PC-3 (cell line): Measurements from ENCODE around the gene PPP1R1C. TPM values are rescaled to one million over a fixed set of nuclear protein-coding genes. Genes with fewer than 3 reads are reported as not detected.

Source experiments
- ATAC-seq: fragments of 200-7000 bp; cut with Tn5 transposase; 2 replicates; pipeline ENCODE4 v1.9.1; 2020; ENCODE audit warnings: mild to moderate bottlenecking, moderate library complexity
- BruUV-seq: library from RNA; stranded (reverse); fragments of 400-500 nt; replicated peaks from 2 replicates; lab custom pipeline; 2021; lab: Mats Ljungman, UMichigan
- CTCF ChIA-PET: fragments of 300-600 bp; sonication (Branson Sonifier 250); formaldehyde crosslinking; loops from one replicate; lab custom pipeline; 2022; ENCODE audit warnings: antibody characterized with exemption; lab: Charles Lee
- POLR2A ChIA-PET: fragments of 300-600 bp; sonication (Branson Sonifier 250); formaldehyde crosslinking; loops from one replicate; lab custom pipeline; 2022; ENCODE audit warnings: antibody characterized with exemption; ENCODE audit not compliant: unreplicated experiment; lab: Charles Lee
- DNase-seq: peaks from one replicate; pipeline ENCODE4 v3.0.0-alpha.2; 2015
- H2AFZ ChIP-seq: fragments of 300-600 bp; sonication (generic); 2 replicates; pipeline ENCODE4 v1.6.0; 2016; ENCODE audit warnings: antibody characterized with exemption, low read length
- H3F3A ChIP-seq: fragments of 300-600 bp; sonication (generic); one replicate; pipeline ENCODE4 v1.6.0; 2017; ENCODE audit warnings: antibody characterized with exemption, low read length, control low read depth, mild to moderate bottlenecking; ENCODE audit not compliant: unreplicated experiment
- H3K27ac ChIP-seq: fragments of 300-600 bp; sonication (generic); 2 replicates; pipeline ENCODE4 v1.5.1; 2016; ENCODE audit warnings: mild to moderate bottlenecking, low read length
- H3K27me3 ChIP-seq: fragments of 300-600 bp; sonication (generic); 2 replicates; pipeline ENCODE4 v1.6.1; 2016; ENCODE audit warnings: low read length, mixed read lengths
- H3K36me3 ChIP-seq: fragments of 300-600 bp; sonication (generic); 2 replicates; pipeline ENCODE4 v1.6.1; 2016; ENCODE audit warnings: low read depth, mixed run types, low read length, mixed read lengths
- H3K4me1 ChIP-seq: fragments of 300-600 bp; sonication (generic); 2 replicates; pipeline ENCODE4 v1.5.1; 2016; ENCODE audit warnings: low read length; ENCODE audit not compliant: insufficient read depth
- H3K4me2 ChIP-seq: fragments of 300-600 bp; sonication (generic); 2 replicates; pipeline ENCODE4 v1.6.0; 2016; ENCODE audit warnings: low read length
- H3K4me3 ChIP-seq: fragments of 300-600 bp; sonication (generic); 2 replicates; pipeline ENCODE4 v1.5.1; 2016; ENCODE audit warnings: mild to moderate bottlenecking, low read length, mixed read lengths
- H3K79me2 ChIP-seq: fragments of 300-600 bp; sonication (generic); 2 replicates; pipeline ENCODE4 v1.6.1; 2017; ENCODE audit warnings: low read length, mixed read lengths
- H3K9ac ChIP-seq: fragments of 300-600 bp; sonication (generic); 2 replicates; pipeline ENCODE4 v1.6.0; 2016; ENCODE audit warnings: mild to moderate bottlenecking, low read length
- H3K9me2 ChIP-seq: fragments of 300-600 bp; sonication (generic); replicated peaks from 2 replicates; pipeline ENCODE4 v1.6.1; 2016; ENCODE audit warnings: mixed run types, low read length, mixed read lengths
- H3K9me3 ChIP-seq: fragments of 300-600 bp; sonication (generic); 2 replicates; pipeline ENCODE4 v1.6.1; 2016; ENCODE audit warnings: low read length, mixed read lengths
- H4K20me1 ChIP-seq: fragments of 300-600 bp; sonication (generic); 2 replicates; pipeline ENCODE4 v1.6.1; 2016; ENCODE audit warnings: low read length, mixed read lengths
- CTCF ChIP-seq: fragments of 300-600 bp; sonication (generic); conservative IDR thresholded peaks from 2 replicates; pipeline ENCODE4 v1.5.1; 2017; ENCODE audit warnings: antibody characterized with exemption, low read depth, mild to moderate bottlenecking, low read length
- EZH2 ChIP-seq: fragments of 300-600 bp; sonication (generic); IDR thresholded peaks from one replicate; pipeline ENCODE4 v1.6.1; 2017; ENCODE audit warnings: antibody characterized with exemption, mild to moderate bottlenecking, low read length; ENCODE audit not compliant: unreplicated experiment
- EZH2phosphoT487 ChIP-seq: fragments of 300-600 bp; sonication (generic); IDR thresholded peaks from 2 replicates; pipeline ENCODE4 v1.6.1; 2018; ENCODE audit warnings: mild to moderate bottlenecking, antibody characterized with exemption, low read length, borderline replicate concordance
- intact Hi-C: fragments of 100-400 bp; cut with micrococcal nuclease; formaldehyde crosslinking; loops from 2 replicates; pipeline ENCODE4 v1.9.0; 2023
- total RNA-seq: library from RNA; depleted of rRNA; stranded (reverse); fragments of >200 nt; gene quantifications from 2 replicates; pipeline ENCODE4 v1.2.3, GENCODE V29; 2014

Gene PPP1R1C
- total RNA-seq, 1 experiment from 2014 or later = 1.4 TPM

DNA sequence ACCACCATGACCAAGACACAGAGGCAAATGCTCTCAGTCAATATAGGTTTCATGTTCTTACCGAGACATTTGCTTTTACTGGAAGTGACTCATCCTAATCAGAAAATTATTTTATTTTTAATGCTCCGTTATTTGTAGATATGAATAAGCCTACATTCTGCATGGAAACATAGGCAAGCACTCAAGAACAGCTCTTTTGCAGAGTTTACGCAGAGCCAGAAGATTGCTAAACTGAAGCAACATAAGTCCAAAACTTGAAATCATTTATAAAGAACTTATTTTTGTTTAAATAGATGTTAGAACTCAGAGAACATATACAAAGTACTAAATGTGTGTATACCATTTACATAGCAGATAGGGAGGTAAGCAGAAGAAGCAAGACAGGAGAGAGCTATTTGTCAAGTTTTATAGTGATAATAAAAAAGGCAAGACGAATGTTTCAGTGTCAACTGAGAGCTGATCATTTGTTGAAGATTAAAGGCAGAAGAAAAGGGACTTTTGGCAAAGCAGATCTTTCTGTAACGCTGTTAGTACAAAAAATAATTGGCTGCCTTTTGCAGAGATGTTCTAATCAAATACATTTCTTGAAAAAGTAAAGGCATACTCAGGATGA lies 12.4 kb upstream of the PPP1R1C start:
- Histone ChIP-seq H3K9me3 (no peaks in the 10 kb centered on the region), H2AFZ (no peak overlapping the region), H3K4me1 (peaks cover 12% of the 10 kb centered on the region; the same call in 1 of the 2 replicates), H3K4me3 (no peak overlapping the region), H3K27ac (no peak overlapping the region), H4K20me1 (no peaks in the 10 kb centered on the region), H3K9me2 (no peaks in the 10 kb centered on the region), H3K4me2 (0 out of 2 replicates have a peak overlapping the region, but pooled peaks have one; percentile 0), H3K79me2 (no peaks in the 10 kb centered on the region), H3K27me3 (no peaks in the 10 kb centered on the region), H3F3A (no peaks in the 10 kb centered on the region), H3K36me3 (no peaks in the 10 kb centered on the region), H3K9ac (no peak overlapping the region)
- POLR2A ChIA-PET = no interaction called here
- intact Hi-C loops = loop anchor here (5.0 kb wide), 1 partner anchor 94 kb away; no protein-coding TSS in a partner anchor
- TF ChIP-seq CTCF = no peak
- TF ChIP-seq EZH2phosphoT487 = no peak
- no peak for TF ChIP-seq EZH2
- CTCF ChIA-PET = no interaction called here
- ATAC-seq (peak; percentile 42), DNase-seq (no peak)
- BruUV-seq = no TSS peak

DNA sequence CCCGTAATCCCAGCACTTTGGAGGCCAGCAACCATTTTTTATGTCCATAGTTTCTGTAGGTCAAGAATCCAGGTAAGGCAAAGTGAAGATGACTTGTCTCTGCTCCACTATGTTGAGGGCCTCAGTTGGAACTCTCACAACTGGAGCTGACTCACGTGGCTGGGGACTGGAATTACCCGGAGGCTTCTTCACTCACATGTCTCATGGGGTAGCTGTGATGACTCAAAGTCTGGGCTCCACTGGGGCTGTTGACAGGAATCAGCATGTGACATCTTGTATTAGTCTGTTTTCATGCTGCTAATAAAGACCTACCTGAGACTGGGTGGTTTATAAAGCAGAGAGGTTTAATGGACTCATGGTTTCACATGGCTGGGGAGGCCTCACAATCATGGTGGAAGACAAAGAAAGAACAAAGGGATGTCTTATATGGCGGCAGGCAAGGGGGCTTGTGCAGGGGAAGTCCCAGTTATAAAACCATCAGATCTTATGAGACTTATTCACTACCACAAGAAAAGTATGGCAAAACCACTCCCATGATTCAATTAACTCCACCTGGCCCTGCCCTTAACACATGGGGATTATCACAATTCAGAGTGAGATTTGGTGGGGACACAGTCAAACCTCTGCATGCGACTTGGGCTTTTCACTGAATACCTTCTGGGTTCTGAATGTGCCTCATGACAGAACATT lies 7.8 kb upstream of the PPP1R1C start:
- ATAC-seq (peak; percentile 72), DNase-seq (peak; percentile 83)
- intact Hi-C loops = no loop called here
- BruUV-seq = no TSS peak
- Histone ChIP-seq H3K4me1 (peaks cover 6% of the 10 kb centered on the region; the same call in 1 of the 2 replicates), H3K27ac (no peak overlapping the region), H4K20me1 (no peaks in the 10 kb centered on the region), H3K9ac (no peak overlapping the region), H3K27me3 (no peaks in the 10 kb centered on the region), H3K36me3 (no peaks in the 10 kb centered on the region), H3K79me2 (no peaks in the 10 kb centered on the region), H3K9me2 (no peaks in the 10 kb centered on the region), H3K4me3 (no peak overlapping the region), H3K9me3 (no peaks in the 10 kb centered on the region), H2AFZ (no peak overlapping the region), H3F3A (no peaks in the 10 kb centered on the region), H3K4me2 (no peak overlapping the region)
- no peak for TF ChIP-seq CTCF
- no peak for TF ChIP-seq EZH2
- TF ChIP-seq EZH2phosphoT487 = no peak
- CTCF ChIA-PET = interaction anchor here (0.6 kb wide), 1 partner anchor 101 kb away, joined by 5 read pairs; no protein-coding TSS in a partner anchor
- POLR2A ChIA-PET = no interaction called here
